ENCODE data around the gene ZNRF1. TPM values are rescaled to one million over a fixed set of nuclear protein-coding genes. Genes with fewer than 3 reads are reported as not detected.

ZNRF1 gene
- total RNA-seq, 1 experiment from 2014 or later: 52.3 TPM

DNA sequence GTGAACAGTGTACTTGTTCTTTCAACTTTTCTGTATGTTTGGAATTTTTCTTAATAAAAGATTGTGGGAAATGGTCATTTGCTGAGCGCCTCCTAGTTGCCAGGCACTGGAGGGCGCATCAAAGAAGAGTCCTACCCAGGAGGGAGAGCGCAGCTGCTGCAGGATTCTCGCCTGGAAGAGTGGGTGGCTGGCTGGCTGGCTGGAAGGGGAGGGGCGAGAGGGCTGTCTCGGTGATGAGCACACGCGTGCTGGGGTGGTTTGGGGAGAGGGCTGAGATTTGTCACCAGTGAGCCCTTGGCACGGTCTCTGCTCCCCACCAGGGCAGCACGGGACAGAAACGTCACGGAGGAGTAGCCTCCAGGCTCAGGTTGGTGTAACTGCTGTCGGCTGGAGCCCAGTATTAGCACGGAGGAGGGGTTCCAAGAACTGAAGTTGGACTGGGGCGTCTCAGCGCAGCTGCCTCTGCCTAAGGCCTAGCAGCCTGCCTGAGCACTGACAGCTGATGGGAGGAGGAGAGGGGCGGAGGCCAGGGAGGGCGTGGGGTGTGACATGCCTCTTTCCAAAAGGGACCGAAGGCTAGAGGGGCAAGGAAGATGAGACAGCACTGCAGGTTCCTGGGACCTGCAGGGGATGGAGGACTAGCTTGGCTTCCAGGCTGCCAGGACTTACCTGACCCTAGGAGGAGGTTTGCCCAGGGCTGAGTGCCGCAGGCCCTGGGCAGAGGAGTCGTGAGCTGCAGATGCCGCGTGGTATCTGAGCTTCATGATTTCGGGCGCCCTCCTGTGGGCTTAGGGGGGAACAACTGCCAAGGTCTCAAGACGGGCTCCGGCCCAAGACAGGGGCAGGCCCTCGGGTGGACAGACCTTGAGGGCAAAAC lies 112.1 kb downstream of the ZNRF1 start:
- TF ChIP-seq SIN3A (IDR thresholded peaks at IDR 0.05; ENCODE audit: borderline replicate concordance, insufficient read depth, low read depth, low read length) (no peak), POLR2AphosphoS5 (IDR thresholded peaks at IDR 0.05; ENCODE audit: low read depth, low read length) (peak; percentile 39; the same call in 1 of the 2 replicates), TCF7L2 (IDR thresholded peaks at IDR 0.05; ENCODE audit: low read depth, low read length) (no peak)
- TF ChIP-seq, protein P1, sequence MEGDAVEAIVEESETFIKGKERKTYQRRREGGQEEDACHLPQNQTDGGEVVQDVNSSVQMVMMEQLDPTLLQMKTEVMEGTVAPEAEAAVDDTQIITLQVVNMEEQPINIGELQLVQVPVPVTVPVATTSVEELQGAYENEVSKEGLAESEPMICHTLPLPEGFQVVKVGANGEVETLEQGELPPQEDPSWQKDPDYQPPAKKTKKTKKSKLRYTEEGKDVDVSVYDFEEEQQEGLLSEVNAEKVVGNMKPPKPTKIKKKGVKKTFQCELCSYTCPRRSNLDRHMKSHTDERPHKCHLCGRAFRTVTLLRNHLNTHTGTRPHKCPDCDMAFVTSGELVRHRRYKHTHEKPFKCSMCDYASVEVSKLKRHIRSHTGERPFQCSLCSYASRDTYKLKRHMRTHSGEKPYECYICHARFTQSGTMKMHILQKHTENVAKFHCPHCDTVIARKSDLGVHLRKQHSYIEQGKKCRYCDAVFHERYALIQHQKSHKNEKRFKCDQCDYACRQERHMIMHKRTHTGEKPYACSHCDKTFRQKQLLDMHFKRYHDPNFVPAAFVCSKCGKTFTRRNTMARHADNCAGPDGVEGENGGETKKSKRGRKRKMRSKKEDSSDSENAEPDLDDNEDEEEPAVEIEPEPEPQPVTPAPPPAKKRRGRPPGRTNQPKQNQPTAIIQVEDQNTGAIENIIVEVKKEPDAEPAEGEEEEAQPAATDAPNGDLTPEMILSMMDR (IDR thresholded peaks at IDR 0.05): peak; percentile 82
- ChIA-PET CTCF (interaction anchor here (0.5 to 3.0 kb wide), 12 partner anchors 46 to 322 kb away, joined by 3 to 25 read pairs (median 4); partner anchors contain the start of genes WDR59 and ZNRF1), POLR2A (no interaction called here)
- H3K27ac ChIP-seq (ENCODE audit: low read length): peak overlapping the region; percentile 86
- H3K4me1 ChIP-seq (ENCODE audit: control insufficient read depth, insufficient read depth, low read length): peaks cover 54% of the 10 kb centered on the region
- in situ Hi-C loops (cut with HindIII; ENCODE audit: low pct_unique_long_range_greater_than_20kb, low sequenced_read_pairs): no loop called here
- ATAC-seq: peak; percentile 69
- BruUV-seq (replicated peaks): no TSS peak
- no peaks in the 10 kb centered on the region for H3K9me3 ChIP-seq (ENCODE audit: control insufficient read depth, insufficient read depth, low read depth, low read length)
- no peaks in the 10 kb centered on the region for H3K27me3 ChIP-seq (ENCODE audit: control insufficient read depth, insufficient read depth, low read length)
- no peaks in the 10 kb centered on the region for H3K36me3 ChIP-seq (ENCODE audit: control insufficient read depth, insufficient read depth, low read length)
- peak overlapping the region; percentile 26 to 53 for H3K4me3 ChIP-seq (ENCODE audit: low read depth in 2 of 2, low read length in 2 of 2)
- peak; percentile 73 for DNase-seq (ENCODE audit: low read depth, low spot score)
- intact Hi-C loops (cut with micrococcal nuclease; ENCODE audit: unreplicated experiment): loop anchor here (2.0 to 10.0 kb wide), 2 partner anchors 112 to 296 kb away; partner anchors contain the start of gene ZNRF1

DNA sequence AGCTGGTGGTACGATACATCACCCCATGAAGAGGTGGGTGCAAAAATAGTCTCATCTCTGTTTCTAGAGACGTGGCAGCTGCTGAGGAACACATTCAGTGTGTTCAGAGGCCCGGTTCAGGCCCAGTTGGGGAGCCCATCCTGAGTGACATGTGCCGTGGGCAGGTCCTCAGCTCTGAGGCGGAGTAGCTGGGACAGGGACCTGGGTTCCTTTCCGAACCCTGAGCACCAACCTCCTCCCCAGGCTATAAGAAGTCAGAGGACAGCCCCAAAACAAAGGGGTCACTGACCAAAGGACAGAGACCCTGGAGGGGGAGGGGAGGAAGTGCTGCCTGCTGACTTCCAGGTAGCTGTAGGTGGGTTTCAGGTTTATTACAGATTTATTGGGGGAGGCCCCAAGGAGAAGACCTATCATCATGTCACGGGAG lies 112.7 kb downstream of the ZNRF1 start:
- intact Hi-C loops (cut with micrococcal nuclease; ENCODE audit: unreplicated experiment): loop anchor here (2.0 to 10.0 kb wide), 2 partner anchors 113 to 297 kb away; partner anchors contain the start of gene ZNRF1
- H3K27ac ChIP-seq (ENCODE audit: low read length): 0 out of 2 replicates have a peak overlapping the region, but pooled peaks have one; percentile 29
- H3K4me1 ChIP-seq (ENCODE audit: control insufficient read depth, insufficient read depth, low read length): peaks cover 54% of the 10 kb centered on the region

More for the DNA sequence above, 112.7 kb downstream of the ZNRF1 start:
- H3K4me3 ChIP-seq (ENCODE audit: low read depth in 2 of 2, low read length in 2 of 2): no peak overlapping the region
- H3K36me3 ChIP-seq (ENCODE audit: control insufficient read depth, insufficient read depth, low read length): no peaks in the 10 kb centered on the region
- in situ Hi-C loops (cut with HindIII; ENCODE audit: low pct_unique_long_range_greater_than_20kb, low sequenced_read_pairs): no loop called here
- POLR2A ChIA-PET: no interaction called here
- no peak for DNase-seq (ENCODE audit: low read depth, low spot score)
- no peaks in the 10 kb centered on the region for H3K27me3 ChIP-seq (ENCODE audit: control insufficient read depth, insufficient read depth, low read length)
- BruUV-seq (replicated peaks): no TSS peak
- TF ChIP-seq POLR2AphosphoS5 (IDR thresholded peaks at IDR 0.05; ENCODE audit: low read depth, low read length): no peak
- TF ChIP-seq, protein P1 (IDR thresholded peaks at IDR 0.05): peak; percentile 51
- no peaks in the 10 kb centered on the region for H3K9me3 ChIP-seq (ENCODE audit: control insufficient read depth, insufficient read depth, low read depth, low read length)
- CTCF ChIA-PET: interaction anchor here (0.6 to 3.0 kb wide), 7 partner anchors 47 to 163 kb away, joined by 3 to 25 read pairs (median 5); partner anchors contain the start of genes WDR59 and ZNRF1
- ATAC-seq: peak; percentile 2; the same call in 1 of the 2 replicates
